HEK293T (cell line): ENCODE measurements around the gene ALDH6A1.

ENCODE experiments used
- CTBP1 ChIP-seq: fragments of 450-650 bp; IDR thresholded peaks from 2 replicates; pipeline ENCODE4 v1.6.1; 2016; ENCODE audit warnings: borderline replicate concordance
- L3MBTL2 ChIP-seq: fragments of 450-650 bp; conservative IDR thresholded peaks from 2 replicates; pipeline ENCODE4 v1.6.1; 2016; ENCODE audit warnings: mild to moderate bottlenecking
- NFRKB ChIP-seq: fragments of 450-650 bp; IDR thresholded peaks from 2 replicates; pipeline ENCODE4 v1.6.1; 2016; ENCODE audit warnings: mild to moderate bottlenecking, moderate library complexity
- SP1 ChIP-seq: fragments of 450-650 bp; IDR thresholded peaks from 2 replicates; pipeline ENCODE4 v1.6.1; 2017
- SUZ12 ChIP-seq: fragments of 450-650 bp; IDR thresholded peaks from 2 replicates; pipeline ENCODE4 v1.6.1; 2016; ENCODE audit warnings: mild to moderate bottlenecking
- ZNF384 ChIP-seq: fragments of 450-650 bp; IDR thresholded peaks from 2 replicates; pipeline ENCODE4 v1.6.1; 2016

GRCh38 chr14:74083784-74084276 lies 423 bp downstream of the ALDH6A1 start:
- TF ChIP-seq CTBP1 (no peak), SUZ12 (no peak), L3MBTL2 (no peak), NFRKB (no peak), SP1 (no peak), ZNF384 (no peak)
